ENCODE measurements around the gene HIPK3.

DNA sequence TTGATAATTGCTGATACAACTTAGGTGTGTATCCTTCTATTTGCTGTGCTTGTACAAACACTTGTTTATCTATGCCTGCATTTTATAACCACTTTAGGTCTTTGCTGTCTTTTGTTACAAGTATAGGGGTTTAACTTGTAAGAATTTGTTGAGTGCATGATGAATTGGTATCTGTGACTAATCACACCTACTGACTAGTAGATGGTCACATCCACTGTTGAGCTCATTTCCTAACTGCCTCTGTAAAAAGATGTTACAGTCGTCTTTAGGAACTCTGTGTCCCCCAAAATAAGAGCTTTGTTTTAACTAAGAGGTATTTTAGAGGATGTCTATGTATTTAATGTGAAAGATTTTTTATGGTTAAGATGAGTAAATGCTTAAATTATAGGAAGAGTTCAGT lies 60.5 kb downstream of the HIPK3 start:
- TF ChIP-seq POLR2A (IDR thresholded peaks at IDR 0.05; ENCODE audit: low read length) = no peak
- TF ChIP-seq GATA1 (IDR thresholded peaks at IDR 0.05; ENCODE audit: low read depth, low read length) = no peak
